ENCODE results near the gene TPCN1.

GRCh38 chr12:113204804-113205203 is 16.5 kb upstream of the TPCN1 start:
- TF ChIP-seq, protein P1, sequence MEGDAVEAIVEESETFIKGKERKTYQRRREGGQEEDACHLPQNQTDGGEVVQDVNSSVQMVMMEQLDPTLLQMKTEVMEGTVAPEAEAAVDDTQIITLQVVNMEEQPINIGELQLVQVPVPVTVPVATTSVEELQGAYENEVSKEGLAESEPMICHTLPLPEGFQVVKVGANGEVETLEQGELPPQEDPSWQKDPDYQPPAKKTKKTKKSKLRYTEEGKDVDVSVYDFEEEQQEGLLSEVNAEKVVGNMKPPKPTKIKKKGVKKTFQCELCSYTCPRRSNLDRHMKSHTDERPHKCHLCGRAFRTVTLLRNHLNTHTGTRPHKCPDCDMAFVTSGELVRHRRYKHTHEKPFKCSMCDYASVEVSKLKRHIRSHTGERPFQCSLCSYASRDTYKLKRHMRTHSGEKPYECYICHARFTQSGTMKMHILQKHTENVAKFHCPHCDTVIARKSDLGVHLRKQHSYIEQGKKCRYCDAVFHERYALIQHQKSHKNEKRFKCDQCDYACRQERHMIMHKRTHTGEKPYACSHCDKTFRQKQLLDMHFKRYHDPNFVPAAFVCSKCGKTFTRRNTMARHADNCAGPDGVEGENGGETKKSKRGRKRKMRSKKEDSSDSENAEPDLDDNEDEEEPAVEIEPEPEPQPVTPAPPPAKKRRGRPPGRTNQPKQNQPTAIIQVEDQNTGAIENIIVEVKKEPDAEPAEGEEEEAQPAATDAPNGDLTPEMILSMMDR (IDR thresholded peaks at IDR 0.05; ENCODE audit: insufficient read depth, low read depth, low read length) = no peak
- TF ChIP-seq EZH2 (IDR thresholded peaks at IDR 0.05; ENCODE audit: insufficient read depth, low read length) = no peak
